A673 (cell line): ENCODE data around the gene AQP2. TPM values are rescaled to one million over a fixed set of nuclear protein-coding genes. Genes with fewer than 3 reads are reported as not detected.

Experiments used
- BruUV-seq: library from RNA; stranded (reverse); fragments of 400-500 nt; replicated peaks from 2 replicates; lab custom pipeline; 2021; lab: Mats Ljungman, UMichigan
- CTCF ChIA-PET: fragments of 300-600 bp; sonication (Branson Sonifier 250); formaldehyde crosslinking; loops from one replicate; lab custom pipeline; 2022; ENCODE audit warnings: antibody characterized with exemption; lab: Charles Lee
- POLR2A ChIA-PET: fragments of 300-600 bp; sonication (Branson Sonifier 250); formaldehyde crosslinking; loops from one replicate; lab custom pipeline; 2022; ENCODE audit warnings: antibody characterized with exemption; ENCODE audit not compliant: low non-redundant PET; lab: Charles Lee
- DNase-seq: peaks from one replicate; pipeline ENCODE4 v3.0.0-alpha.2; 2015; ENCODE audit warnings: low spot score
- H3K27ac ChIP-seq: fragments of 200-600 bp; sonication (generic); 2 replicates; pipeline ENCODE4 v1.5.1; 2016; ENCODE audit warnings: mixed run types, low read depth, mild to moderate bottlenecking, mixed read lengths, antibody characterized with exemption, low read length; ENCODE audit not compliant: poor library complexity, severe bottlenecking
- H3K27me3 ChIP-seq: fragments of 200-600 bp; sonication (generic); replicated peaks from 2 replicates; pipeline ENCODE4 v1.6.1; 2017; ENCODE audit warnings: mixed run types, low read depth, mild to moderate bottlenecking, mixed read lengths, antibody characterized with exemption, low read length; ENCODE audit not compliant: insufficient read depth, poor library complexity
- H3K36me3 ChIP-seq: fragments of 200-600 bp; sonication (generic); 2 replicates; pipeline ENCODE4 v1.6.1; 2016; ENCODE audit warnings: mixed run types, mild to moderate bottlenecking, mixed read lengths, antibody characterized with exemption, low read length; ENCODE audit not compliant: insufficient read depth, poor library complexity, severe bottlenecking
- H3K4me1 ChIP-seq: fragments of 200-600 bp; sonication (generic); 2 replicates; pipeline ENCODE4 v1.6.1; 2017; ENCODE audit warnings: mixed run types, mild to moderate bottlenecking, mixed read lengths, antibody characterized with exemption, low read length; ENCODE audit not compliant: insufficient read depth, poor library complexity, severe bottlenecking
- H3K4me3 ChIP-seq: fragments of 200-600 bp; sonication (generic); 2 replicates; pipeline ENCODE4 v1.5.1; 2016; ENCODE audit warnings: low read depth, mixed run types, mild to moderate bottlenecking, mixed read lengths, low read length; ENCODE audit not compliant: poor library complexity, severe bottlenecking
- H3K9me3 ChIP-seq: fragments of 200-600 bp; sonication (generic); 2 replicates; pipeline ENCODE4 v1.6.1; 2016; ENCODE audit warnings: mixed run types, low read depth, mild to moderate bottlenecking, mixed read lengths, antibody characterized with exemption, low read length; ENCODE audit not compliant: poor library complexity, severe bottlenecking
- CTCF ChIP-seq: fragments of 300-800, 200-600 bp; sonication (generic); conservative IDR thresholded peaks from 2 replicates; pipeline ENCODE4 v1.5.1; 2017; ENCODE audit warnings: low read depth, mild to moderate bottlenecking, antibody characterized with exemption, low read length, moderate library complexity, mixed read lengths
- EZH2 ChIP-seq: fragments of 200-600 bp; sonication (generic); IDR thresholded peaks from 2 replicates; pipeline ENCODE4 v1.6.1; 2017; ENCODE audit warnings: borderline replicate concordance, low read depth, mild to moderate bottlenecking, mixed read lengths, antibody characterized with exemption, low read length; ENCODE audit not compliant: poor library complexity, severe bottlenecking
- intact Hi-C: fragments of 100-400 bp; cut with micrococcal nuclease; formaldehyde crosslinking; loops from one replicate; pipeline ENCODE4 v1.10.0; 2022; ENCODE audit not compliant: unreplicated experiment
- total RNA-seq: library from RNA; stranded (reverse); gene quantifications from 2 replicates; pipeline ENCODE4 v1.2.3, GENCODE V29; 2021

Gene AQP2
- total RNA-seq, 1 experiment from 2014 or later: not detected

- Histone ChIP-seq H3K9me3 (no peaks in the 10 kb centered on the region), H3K4me1 (no peaks in the 10 kb centered on the region), H3K4me3 (no peak overlapping the region), H3K27me3 (peaks cover 46% of the 10 kb centered on the region), H3K36me3 (no peaks in the 10 kb centered on the region), H3K27ac (no peak overlapping the region)
- POLR2A ChIA-PET: no interaction called here
- CTCF ChIA-PET: no interaction called here
- DNase-seq: no peak
- no TSS peak for BruUV-seq
- intact Hi-C loops: no loop called here
- TF ChIP-seq CTCF (no peak), EZH2 (no peak)
Measured at GRCh38 chr12:49955899-49956662, 5.5 kb downstream of the AQP2 start.

GRCh38 chr12:49956663-49957569 lies 6.4 kb downstream of the AQP2 start:
- Histone ChIP-seq H3K27ac (no peak overlapping the region), H3K4me1 (no peaks in the 10 kb centered on the region), H3K4me3 (no peak overlapping the region), H3K36me3 (no peaks in the 10 kb centered on the region), H3K9me3 (no peaks in the 10 kb centered on the region), H3K27me3 (peaks cover 52% of the 10 kb centered on the region)
- DNase-seq: no peak
- no peak for TF ChIP-seq EZH2
- no peak for TF ChIP-seq CTCF
- ChIA-PET POLR2A (no interaction called here), CTCF (no interaction called here)
- no TSS peak for BruUV-seq
- intact Hi-C loops: no loop called here

GRCh38 chr12:49957570-49957967 lies 7.0 kb downstream of the AQP2 start:
- DNase-seq: no peak
- Histone ChIP-seq H3K4me3 (no peak overlapping the region), H3K27me3 (peaks cover 55% of the 10 kb centered on the region), H3K36me3 (no peaks in the 10 kb centered on the region), H3K4me1 (no peaks in the 10 kb centered on the region), H3K9me3 (no peaks in the 10 kb centered on the region), H3K27ac (no peak overlapping the region)
- BruUV-seq: no TSS peak
- ChIA-PET CTCF (no interaction called here), POLR2A (no interaction called here)
- intact Hi-C loops: no loop called here
- TF ChIP-seq CTCF (no peak), EZH2 (no peak)
